NCI-H345 (cell line): ENCODE data around the gene TRAPPC11.

Experiments used
- DNase-seq: peaks from one replicate; lab custom pipeline; 2025; lab: John Stamatoyannopoulos, UW

The TRAPPC11 gene

DNA sequence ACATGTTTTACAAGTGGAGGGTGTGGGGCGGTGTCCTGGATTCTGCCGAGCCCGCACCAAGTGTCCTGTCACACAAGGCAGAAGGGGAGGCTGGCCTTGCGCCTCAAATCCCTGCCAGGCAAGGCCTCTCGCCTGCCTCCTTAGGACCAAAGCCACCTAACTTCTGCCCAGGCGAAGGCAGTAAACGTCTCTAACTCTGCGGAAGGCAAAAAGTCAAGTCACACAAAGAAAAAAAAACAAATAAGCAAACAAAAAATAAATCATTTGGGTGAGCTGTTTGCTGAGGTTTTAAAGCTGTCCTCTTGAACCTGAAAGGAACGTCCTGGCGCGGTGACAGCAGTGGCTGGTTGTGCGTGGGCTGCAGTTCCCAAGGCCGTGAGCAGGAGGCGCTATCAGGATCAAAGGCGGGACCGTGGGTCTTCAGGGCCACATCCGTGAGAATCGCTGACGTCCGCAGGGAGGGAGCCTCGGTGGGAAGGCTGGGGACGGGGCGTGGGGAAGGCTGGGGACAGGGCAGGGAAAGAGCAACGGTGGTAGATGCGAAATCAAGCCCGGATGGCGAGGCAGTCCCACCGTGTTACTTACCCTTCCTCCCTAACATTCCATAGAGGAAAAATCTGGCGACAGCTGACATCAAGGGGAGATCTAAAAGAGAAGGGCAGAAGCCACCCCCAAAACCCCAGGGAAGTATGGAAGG, 99.1 kb downstream of the TRAPPC11 start:
- no peak for DNase-seq

DNA sequence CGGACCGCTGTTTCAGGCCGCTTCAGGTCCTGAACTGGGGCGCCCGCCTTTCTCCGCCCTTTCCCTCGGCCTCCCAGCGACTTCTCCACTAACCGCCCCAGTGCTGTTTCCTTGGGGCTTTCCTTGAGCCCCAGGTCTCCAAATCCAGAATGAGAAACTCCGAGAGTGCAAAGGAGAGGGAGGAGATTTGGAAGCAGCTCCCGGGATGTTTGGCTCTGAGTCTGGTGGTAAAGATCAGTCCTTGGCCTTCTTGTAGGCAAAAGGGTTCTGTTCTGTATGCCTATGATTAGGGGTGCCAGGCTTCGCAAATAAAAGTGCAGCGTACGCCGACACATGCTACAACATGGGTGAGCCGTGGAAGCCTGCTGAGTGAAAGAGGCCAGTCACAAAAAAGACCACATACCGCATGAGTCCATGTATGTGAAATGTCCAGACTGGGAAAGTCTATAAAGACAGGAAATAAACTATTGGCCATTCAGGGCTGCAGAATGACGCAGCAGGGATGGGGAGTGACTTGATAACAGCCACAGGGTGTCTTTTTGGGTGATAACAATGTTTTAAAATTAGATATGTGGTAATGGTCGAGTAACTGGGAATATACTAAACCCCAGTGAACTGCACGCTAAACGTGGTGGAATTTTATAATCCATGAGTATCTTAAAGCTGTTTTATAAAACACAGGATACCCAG, 99.8 kb downstream of the TRAPPC11 start:
- no peak for DNase-seq

DNA sequence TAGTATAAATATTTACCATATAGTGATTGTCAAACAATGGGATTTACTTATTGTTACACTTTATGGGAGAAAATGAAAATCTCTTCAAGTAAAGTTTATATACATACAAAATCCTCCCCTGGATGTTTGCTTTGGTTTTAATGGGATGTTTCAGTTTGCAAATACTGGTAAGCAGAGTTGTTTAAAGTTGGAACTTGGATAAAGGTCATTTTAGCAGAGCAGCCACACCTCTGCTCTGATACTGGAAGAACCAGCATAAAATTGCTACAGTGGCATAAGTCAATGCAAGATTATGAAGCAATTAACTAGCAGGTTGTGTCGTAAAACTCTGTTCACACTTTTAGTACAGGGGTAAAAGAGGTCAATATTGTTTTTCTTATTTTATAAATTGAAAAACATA, 101.2 kb downstream of the TRAPPC11 start:
- DNase-seq: no peak
